NCI-H187 treated with DMSO at 0.1 percent for 48 hours (cell line): ENCODE measurements around the gene SH3RF3.

ENCODE experiments used
- DNase-seq: peaks from one replicate; lab custom pipeline; 2025; lab: John Stamatoyannopoulos, UW

SH3RF3 gene

GRCh38 chr2:109183871-109184270 lies 54.9 kb downstream of the SH3RF3 start:
- no peak for DNase-seq

- no peak for DNase-seq
These were observed 55.4 kb downstream of the SH3RF3 start for GRCh38 chr2:109184368-109184767.

GRCh38 chr2:109185338-109185737 lies 56.3 kb downstream of the SH3RF3 start:
- no peak for DNase-seq

GRCh38 chr2:109185821-109186570 lies 57.0 kb downstream of the SH3RF3 start:
- DNase-seq, result no peak

GRCh38 chr2:109186656-109187250 lies 57.7 kb downstream of the SH3RF3 start:
- DNase-seq, result no peak

GRCh38 chr2:109187711-109188495 lies 58.9 kb downstream of the SH3RF3 start:
- DNase-seq, result no peak

DNA sequence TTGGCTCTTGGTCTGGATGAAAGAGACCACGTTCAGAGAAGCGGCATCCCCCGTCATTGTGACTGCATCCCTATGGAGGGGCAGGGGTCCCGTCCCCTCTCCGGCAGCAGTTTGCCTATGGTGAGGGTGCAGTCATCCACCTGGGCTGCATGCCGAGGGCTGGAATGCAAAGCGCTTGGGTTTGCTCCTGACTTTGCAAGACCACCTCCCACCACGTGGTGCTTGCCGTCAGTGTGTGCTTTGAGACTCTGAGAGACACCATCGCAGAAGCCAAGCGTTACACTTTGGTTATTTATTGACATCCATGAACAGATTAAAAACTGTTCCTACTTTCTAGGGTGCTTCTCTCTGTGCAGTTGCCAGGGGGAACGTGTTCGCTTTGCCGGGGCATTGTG lies 59.5 kb downstream of the SH3RF3 start:
- no peak for DNase-seq

DNA sequence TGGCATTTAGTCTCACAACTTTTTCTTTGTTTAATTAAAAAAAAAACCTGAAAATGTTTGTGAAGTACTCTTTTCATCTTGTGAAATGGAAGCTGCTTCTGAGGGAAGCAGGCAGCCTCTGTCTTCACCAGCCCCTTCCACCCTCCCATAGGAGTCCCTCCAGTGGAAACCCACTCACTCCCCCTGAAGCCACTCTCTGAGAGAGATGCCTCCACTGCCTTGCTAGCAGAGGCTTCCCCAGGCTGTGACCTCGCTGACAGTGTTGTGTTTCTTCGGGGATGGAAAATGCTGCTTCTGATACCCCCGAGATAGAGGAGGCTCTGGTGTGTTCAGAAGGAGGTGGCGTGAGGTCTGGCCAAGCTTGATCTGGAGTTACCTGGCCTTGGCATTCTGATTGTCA lies 59.9 kb downstream of the SH3RF3 start:
- no peak for DNase-seq

GRCh38 chr2:109189751-109190150 lies 60.7 kb downstream of the SH3RF3 start:
- DNase-seq, result no peak

- no peak for DNase-seq
These were observed 65.0 kb downstream of the SH3RF3 start for GRCh38 chr2:109193807-109194619.

DNA sequence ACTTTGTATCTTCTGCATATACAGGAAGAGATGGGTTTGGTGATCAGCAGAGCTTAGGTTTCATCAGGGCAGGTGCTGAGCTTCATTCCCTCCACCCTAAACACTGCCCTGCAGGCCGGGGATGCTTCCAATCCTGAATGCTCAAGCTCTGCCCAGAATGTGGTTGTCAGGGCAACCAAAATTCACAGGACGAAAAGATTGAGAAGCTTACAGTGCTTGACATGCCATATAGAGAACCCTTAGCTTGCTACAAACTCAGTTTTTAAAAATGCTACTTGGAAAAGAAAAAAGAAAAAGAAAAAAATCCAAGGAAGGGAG lies 65.6 kb downstream of the SH3RF3 start:
- DNase-seq, result no peak

GRCh38 chr2:109195193-109196045 lies 66.4 kb downstream of the SH3RF3 start:
- no peak for DNase-seq

DNA sequence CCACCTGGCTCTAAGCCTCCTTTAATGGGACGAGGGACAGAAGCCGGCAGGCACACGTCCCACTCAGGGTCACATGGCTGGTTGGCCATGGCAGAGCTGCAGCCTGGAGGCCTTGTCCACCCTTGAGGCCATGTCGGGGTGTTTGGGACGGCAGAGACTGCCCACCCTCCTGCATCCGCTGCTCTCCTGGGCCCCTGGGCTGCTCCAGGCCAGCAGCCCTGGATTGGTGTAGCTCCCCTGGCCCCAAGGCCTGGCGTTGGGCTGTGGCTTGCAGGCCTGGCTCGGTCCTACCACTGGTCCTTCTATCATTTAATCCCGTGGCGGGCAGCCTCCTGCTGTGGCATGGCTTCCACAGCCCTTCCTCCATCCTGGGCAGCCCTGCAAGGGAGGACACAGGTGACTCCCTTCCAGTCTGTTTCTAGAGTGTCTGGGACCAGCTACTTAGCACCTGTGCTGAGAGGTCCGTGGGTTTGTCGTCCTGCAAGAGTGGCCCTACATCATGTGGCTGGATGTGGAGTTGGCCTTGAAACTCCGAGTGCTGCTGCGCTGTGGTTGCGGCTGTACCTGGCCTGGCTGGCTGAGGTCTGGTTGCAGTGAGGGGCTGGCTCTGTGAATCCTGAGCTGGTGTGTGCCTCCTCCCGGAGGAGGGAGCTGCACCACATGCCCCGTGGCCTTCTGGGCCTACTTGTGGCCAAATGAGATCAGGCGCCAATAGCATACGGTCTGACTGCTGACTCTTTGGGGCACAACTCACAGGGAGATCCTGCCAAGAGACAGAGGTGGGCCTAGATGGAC lies 67.3 kb downstream of the SH3RF3 start:
- DNase-seq, result no peak

GRCh38 chr2:109197491-109198418 lies 68.8 kb downstream of the SH3RF3 start:
- no peak for DNase-seq

DNA sequence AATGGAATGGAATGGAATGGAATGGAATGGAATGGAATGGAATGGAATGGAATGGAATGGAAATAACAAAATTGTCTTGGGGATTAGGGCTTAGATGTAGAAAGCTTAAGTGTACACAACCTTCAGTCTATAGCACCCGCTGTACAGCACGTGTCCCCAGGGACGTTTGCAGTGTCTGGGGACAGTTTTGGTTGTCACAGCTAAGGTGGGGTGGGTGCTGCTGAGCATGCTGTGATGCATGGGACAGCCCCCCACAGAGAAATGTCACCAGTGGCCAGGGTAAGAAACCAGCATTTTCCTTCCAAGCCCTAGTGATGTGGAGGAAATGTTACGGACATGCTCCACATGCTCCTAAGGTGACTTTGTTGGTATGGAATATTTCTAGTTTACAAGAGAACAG lies 70.8 kb downstream of the SH3RF3 start:
- no peak for DNase-seq

- no peak for DNase-seq
These were observed 71.8 kb downstream of the SH3RF3 start for GRCh38 chr2:109200616-109201464.

GRCh38 chr2:109201465-109202327 lies 72.7 kb downstream of the SH3RF3 start:
- DNase-seq, result no peak

DNA sequence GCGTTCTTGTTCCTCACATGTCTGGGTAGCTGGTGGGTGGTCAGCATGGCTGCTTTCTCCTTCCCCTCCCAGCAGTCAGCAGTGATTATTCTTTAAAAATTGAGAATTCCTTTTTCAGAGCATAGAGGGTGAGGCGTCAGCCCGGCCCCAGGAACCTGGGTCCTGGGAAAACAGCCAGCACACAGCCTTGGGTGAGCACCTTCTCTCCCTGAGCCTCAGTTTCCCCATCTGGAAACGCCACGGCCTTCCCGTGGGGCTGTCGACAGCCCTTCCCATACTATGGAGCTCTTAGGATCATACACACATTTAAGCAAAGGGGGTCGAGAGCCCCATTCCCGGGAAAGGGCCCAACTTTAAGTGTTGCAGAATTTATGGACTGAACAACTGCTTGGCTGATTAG lies 73.5 kb downstream of the SH3RF3 start:
- no peak for DNase-seq
